ENCODE results near the gene EXOC7.
"Not testable (repeated sequence)": the region's sequence is repeated elsewhere in the genome, so short reads cannot be mapped to it uniquely, and the experiment has no call there.

EXOC7 gene

DNA sequence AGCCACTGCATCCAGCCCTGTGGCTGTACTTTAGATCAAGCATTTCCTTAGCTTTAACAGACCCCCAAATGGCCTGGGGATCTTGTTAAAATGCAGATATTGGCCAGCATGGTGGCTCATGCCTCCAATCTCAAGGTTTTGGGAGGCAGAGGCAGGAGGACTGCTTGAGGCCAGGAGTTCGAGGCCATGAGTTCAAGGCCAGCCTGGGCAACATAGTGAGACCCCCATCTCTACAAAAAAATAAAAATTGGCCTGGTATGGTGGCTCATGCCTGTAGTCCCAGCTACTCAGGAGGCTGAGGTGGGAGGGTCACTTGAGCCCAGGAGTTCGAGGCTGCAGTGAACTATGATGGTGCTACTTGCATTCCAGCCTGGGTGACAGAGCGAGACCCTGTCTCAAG is 60.7 kb downstream of the EXOC7 start:
- not testable (repeated sequence) for DNase-seq (ENCODE audit: low read depth)

DNA sequence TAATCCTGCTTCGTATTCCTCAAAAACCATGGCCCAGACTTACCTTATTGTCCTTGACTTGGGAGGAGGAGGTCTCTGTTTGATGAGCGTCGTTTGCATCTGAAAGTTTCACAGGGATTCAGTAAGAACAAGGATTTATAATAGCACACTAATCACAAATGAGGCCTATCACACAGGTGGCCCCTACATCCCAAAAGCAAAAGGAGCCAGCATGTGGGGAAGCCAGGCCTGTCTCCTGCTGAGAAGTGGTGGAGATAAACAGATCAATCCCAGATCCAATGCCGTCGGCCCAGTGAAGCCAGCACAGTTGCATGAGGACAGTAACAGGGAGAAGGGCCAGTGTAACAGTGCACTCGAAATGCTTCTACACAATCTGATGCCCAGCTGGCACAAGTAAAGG is 63.2 kb downstream of the EXOC7 start:
- no peak for DNase-seq (ENCODE audit: low read depth)

DNA sequence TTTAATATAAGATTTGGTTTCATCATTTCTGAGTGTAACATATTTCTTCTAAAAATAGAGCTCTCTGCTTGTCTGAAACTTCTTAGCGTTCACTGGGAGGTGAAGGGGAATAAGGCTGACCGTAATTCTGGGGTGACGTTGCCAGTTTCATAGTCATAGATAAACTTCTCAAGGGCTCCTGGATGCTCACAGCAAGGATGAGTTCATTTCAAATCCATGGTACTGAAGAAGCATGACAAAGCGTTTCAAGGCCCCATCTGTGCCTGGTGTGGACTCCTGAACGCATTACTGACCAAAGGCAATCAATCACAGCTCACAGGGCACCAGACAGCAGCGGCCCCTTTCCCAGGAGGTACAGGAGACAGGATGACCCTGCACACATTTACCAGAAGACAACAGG is 64.5 kb downstream of the EXOC7 start:
- DNase-seq (ENCODE audit: low read depth), result no peak

DNA sequence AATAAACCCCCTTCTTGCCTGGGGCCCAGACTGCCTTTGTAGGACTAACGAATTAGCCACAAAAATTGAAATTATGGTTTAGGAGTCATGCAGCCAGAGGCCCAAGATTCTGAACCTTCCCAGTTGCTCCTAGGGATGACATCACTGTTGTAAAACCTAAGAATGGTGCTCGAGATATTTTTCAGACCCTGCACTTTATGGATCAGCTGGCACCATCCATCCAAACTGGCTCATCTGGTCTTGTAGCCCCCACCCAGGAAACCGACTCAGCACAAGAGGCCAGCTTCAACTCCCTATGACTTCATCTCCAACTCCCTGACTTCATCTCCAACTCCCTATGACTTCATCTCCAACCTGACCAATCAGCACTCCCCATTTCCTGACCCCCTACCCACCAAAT is 65.5 kb downstream of the EXOC7 start:
- DNase-seq (ENCODE audit: low read depth), result no peak

DNA sequence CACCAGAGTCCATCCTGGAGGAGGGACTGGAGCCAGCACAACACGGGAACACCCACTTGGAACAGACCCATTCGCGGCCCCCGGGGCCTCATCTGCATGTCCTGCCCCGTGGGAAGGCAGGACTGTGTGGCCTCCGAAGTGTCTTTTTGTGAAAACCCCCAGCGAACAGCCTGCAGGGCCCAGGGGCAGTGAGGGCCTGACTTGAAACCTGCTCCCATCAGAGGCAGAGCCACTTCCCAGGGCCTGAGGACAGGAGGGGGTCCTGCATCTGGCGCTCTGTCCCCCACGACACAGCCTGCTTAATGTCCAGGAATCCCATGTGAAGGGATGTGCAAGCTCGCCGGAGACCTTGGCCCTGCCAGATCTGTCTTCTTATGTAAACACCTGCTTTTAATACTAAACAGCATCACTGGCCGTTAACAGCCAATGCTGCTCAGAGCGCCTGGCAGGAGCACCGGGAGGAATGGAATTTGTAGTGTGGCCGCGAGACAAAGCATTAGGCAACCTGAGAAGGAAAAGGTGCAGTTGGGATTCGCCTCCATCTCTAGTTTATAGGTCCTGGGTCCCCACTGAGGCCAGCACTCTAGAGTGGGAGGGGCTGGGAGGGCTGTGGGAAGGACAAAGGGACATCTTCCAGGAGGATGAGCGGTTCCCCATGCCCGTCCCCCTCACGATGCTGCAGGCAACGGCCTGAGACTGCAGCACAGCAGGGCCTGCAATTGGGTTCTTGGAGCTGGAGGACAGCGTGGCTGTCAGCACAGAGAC is 66.9 kb downstream of the EXOC7 start:
- DNase-seq (ENCODE audit: low read depth), result no peak

DNA sequence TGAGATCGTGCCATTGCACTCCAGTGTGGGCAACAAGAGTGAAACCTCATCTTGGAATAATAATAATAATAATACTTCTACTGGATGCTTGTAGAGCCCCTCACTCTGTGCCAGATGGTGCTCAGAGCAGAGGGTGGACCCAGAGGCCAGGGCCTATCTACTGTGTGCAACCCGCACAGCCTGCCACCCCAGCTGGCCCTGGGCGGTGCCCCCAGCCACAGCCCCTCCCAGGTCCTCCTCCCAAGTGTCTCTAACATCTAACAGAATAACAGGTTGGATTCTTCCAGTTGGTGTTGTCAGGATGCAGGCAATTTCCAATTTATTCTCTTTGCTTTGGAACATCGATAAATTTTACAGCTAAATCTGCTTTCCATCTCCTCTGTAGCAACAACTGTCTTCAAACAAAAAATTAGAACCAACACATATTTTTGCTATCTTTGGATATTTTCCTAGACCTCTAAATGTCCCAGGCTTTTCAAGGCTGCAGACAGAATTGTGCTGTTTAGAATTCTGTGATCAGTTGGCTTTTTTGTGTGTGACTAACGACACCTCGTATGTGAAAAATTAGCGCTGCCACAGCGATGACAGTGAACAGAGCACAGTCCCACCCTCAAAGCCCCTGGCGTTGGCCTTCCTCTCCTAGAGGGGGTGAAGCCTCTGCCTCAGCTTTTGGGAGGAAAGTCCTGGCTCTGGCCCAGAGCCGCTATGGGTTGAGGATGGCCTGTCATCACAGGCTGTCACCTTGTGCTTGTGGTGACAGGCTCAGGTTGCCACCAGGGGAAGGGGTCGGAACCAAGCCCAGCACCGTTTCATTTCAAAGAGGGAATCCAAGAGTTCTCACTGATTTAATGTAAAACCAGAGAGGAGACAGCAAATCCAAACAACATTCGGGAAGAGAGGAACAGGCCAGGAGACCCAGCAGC is 68.9 kb downstream of the EXOC7 start:
- no peak for DNase-seq (ENCODE audit: low read depth)

DNA sequence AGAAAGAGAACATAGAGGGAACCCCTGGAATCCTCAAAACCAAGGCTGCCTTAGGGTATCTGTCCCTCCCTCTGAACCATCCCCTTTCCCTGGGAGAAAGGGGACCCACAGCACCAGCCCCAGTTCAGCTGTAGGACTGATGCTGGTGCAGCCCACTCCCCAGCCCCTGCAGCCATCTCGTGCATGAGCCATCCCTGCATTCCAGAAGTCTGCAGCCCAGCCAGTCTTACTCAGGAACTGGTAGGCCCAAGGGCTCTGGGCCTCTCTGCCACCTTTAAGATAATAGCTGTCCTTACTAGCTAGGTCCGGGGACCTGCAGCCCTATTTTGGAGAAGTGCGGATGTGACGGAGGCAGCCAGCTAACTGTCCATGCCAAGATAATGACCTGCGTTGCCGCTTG is 70.4 kb downstream of the EXOC7 start:
- no peak for DNase-seq (ENCODE audit: low read depth)

DNA sequence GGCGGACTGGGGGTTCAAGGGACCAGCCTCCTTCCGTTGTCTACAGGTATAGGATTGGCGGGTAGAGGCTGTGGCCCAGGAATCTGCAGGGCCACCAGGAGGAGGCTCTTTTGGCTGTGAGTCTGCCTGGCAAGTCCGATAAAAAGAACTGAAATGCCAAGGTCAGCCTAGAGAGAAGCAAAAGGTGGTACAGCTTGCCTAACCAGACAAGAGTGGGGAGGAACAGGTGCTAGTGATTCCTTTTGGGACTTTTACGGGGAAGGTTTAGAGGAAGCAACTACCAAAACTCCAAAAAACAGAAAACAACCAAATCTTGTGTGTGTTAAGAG is 70.8 kb downstream of the EXOC7 start:
- DNase-seq (ENCODE audit: low read depth), result no peak

DNA sequence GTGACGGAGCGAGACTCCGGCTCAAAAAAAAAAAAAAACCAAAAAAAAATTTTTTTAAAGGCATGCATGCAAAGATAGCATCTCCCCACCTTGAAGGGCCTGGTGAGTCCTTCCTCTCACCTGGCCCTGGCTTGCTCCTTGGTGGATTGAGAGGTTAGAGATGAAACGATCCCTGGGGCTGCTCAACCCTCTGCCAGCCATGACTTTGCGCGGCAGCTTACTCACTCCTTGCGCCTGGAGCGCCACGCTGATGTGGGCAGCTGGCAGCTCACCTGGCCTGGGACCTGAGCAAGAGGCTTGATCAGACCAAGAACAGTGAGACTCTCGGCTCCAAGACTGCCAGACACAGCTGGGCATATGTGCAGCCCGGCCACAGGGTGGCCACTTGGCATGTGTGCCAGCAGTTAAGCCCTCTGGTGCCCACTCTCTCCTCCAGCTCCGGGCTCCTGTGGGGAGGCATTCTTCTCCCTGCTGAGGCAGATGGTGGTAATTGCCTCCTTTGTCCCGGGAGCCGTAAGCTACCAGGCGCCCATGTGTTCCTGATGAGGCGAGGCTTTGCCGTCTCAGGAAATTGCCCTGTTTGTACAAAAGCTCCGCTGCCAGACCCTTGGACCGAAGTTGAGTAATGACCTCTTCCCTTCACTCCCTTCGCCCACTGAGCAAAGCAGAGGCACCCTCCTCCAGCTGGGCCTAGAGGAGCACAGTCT is 71.4 kb downstream of the EXOC7 start:
- DNase-seq (ENCODE audit: low read depth), result no peak

Data from HS-27A (cell line).